ENCODE data around the gene PRPF19.

- TF ChIP-seq CHD2 (IDR thresholded peaks at IDR 0.05; ENCODE audit: low read length, partially characterized antibody) (no peak), POLR2A (IDR thresholded peaks at IDR 0.05; ENCODE audit: low read length) (no peak), JUNB (IDR thresholded peaks at IDR 0.05) (no peak), CTCF (IDR thresholded peaks at IDR 0.05) (no peak), ESRRA (IDR thresholded peaks at IDR 0.05; ENCODE audit: borderline replicate concordance, low read length) (no peak), NPAS2 (CRISPR knock-in tag; IDR thresholded peaks at IDR 0.05; ENCODE audit: borderline replicate concordance) (no peak), EP300 (IDR thresholded peaks at IDR 0.05) (no peak), USF2 (IDR thresholded peaks at IDR 0.05) (no peak), HES2 (IDR thresholded peaks at IDR 0.05) (no peak), SMC3 (IDR thresholded peaks at IDR 0.05) (no peak)
- TF ChIP-seq, protein P1, sequence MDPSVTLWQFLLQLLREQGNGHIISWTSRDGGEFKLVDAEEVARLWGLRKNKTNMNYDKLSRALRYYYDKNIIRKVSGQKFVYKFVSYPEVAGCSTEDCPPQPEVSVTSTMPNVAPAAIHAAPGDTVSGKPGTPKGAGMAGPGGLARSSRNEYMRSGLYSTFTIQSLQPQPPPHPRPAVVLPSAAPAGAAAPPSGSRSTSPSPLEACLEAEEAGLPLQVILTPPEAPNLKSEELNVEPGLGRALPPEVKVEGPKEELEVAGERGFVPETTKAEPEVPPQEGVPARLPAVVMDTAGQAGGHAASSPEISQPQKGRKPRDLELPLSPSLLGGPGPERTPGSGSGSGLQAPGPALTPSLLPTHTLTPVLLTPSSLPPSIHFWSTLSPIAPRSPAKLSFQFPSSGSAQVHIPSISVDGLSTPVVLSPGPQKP (IDR thresholded peaks at IDR 0.05; ENCODE audit: low read depth, low read length) = no peak
Observed at GRCh38 chr11:60844870-60845221, 61.5 kb downstream of the PRPF19 start.

All from A549 (cell line).